Cardiac muscle cell (in vitro differentiated cells and primary cell): Measurements from ENCODE around the gene ELF2. TPM values are rescaled to one million over a fixed set of nuclear protein-coding genes. Genes with fewer than 3 reads are reported as not detected.

Experiments used
- DNase-seq, 2 donors: peaks; one replicate each; pipeline versions ENCODE4 v3.0.0 to v3.0.0-alpha.2; 2010 to 2017; ENCODE audit warnings: low read depth in 1 of 2, low spot score in 1 of 2
- H3K27ac ChIP-seq: fragments of 200-600 bp; sonication (generic); 2 replicates; pipeline ENCODE4 v1.5.1; 2016
- H3K27me3 ChIP-seq: fragments of 200-600 bp; sonication (generic); 2 replicates; pipeline ENCODE4 v1.6.0; 2016; ENCODE audit warnings: control low read depth
- H3K36me3 ChIP-seq: fragments of 200-600 bp; sonication (generic); 2 replicates; pipeline ENCODE4 v1.5.1; 2016; ENCODE audit warnings: control low read depth
- H3K4me1 ChIP-seq: fragments of 200-600 bp; sonication (generic); 2 replicates; pipeline ENCODE4 v1.8.1; 2017; ENCODE audit warnings: low read depth, mild to moderate bottlenecking, mixed run types
- H3K4me3 ChIP-seq: fragments of 200-600 bp; sonication (generic); 2 replicates; pipeline ENCODE4 v1.5.1; 2016; ENCODE audit warnings: mild to moderate bottlenecking
- H3K9me3 ChIP-seq: fragments of 200-600 bp; sonication (generic); 2 replicates; pipeline ENCODE4 v1.5.1; 2017; ENCODE audit warnings: low read depth, mild to moderate bottlenecking, control low read depth
- CTCF ChIP-seq: IDR thresholded peaks from 2 replicates; pipeline ENCODE4 v1.5.1; 2012; ENCODE audit warnings: low read depth, mild to moderate bottlenecking, low read length
- polyA plus RNA-seq: library from polyadenylated mRNA; unstranded; fragments of >200 nt; fragmentation: Nextera tagmentation; extraction: Ambion mirVana; gene quantifications from 2 replicates; pipeline ENCODE4 v1.2.1, GENCODE V29; 2016
- total RNA-seq: library from RNA; depleted of rRNA; stranded (reverse); fragments of >200 nt; gene quantifications from 2 replicates; pipeline ENCODE4 v1.2.3, GENCODE V29; 2016

ELF2 gene
- total and polyA plus RNA-seq, 2 experiments from 2014 or later = 45.7 to 57.5 TPM

- Histone ChIP-seq H3K4me3 (no peak overlapping the region), H3K36me3 (peaks cover 14% of the 10 kb centered on the region), H3K9me3 (no peaks in the 10 kb centered on the region), H3K27me3 (no peaks in the 10 kb centered on the region), H3K27ac (peak overlapping the region; percentile 76), H3K4me1 (peaks cover 26% of the 10 kb centered on the region)
- TF ChIP-seq CTCF = no peak
- DNase-seq = peak; percentile 37 to 59
Measured at GRCh38 chr4:139054791-139055505, 122.1 kb downstream of the ELF2 start.

- Histone ChIP-seq H3K36me3 (peaks cover 4% of the 10 kb centered on the region), H3K9me3 (no peaks in the 10 kb centered on the region), H3K4me3 (no peak overlapping the region)
Measured at GRCh38 chr4:139053909-139054308, 123.1 kb downstream of the ELF2 start.

GRCh38 chr4:139050446-139050845 lies 126.6 kb downstream of the ELF2 start:
- H3K4me1 ChIP-seq = peaks cover 17% of the 10 kb centered on the region
- no peak overlapping the region for H3K4me3 ChIP-seq
- no peaks in the 10 kb centered on the region for H3K9me3 ChIP-seq
- H3K36me3 ChIP-seq = peaks cover 6% of the 10 kb centered on the region
- TF ChIP-seq CTCF = no peak
- H3K27me3 ChIP-seq = no peaks in the 10 kb centered on the region
- peak overlapping the region; percentile 59 for H3K27ac ChIP-seq
- DNase-seq = peak in 1 of 2 donors; percentile 52

More at GRCh38 chr4:139053909-139054308, 123.1 kb downstream of the ELF2 start:
- no peaks in the 10 kb centered on the region for H3K27me3 ChIP-seq
- H3K27ac ChIP-seq = peak overlapping the region; percentile 76
- peaks cover 26% of the 10 kb centered on the region for H3K4me1 ChIP-seq
- no peak for DNase-seq
- TF ChIP-seq CTCF = no peak

- H3K36me3 ChIP-seq = peaks cover 6% of the 10 kb centered on the region
Measured at GRCh38 chr4:139048026-139048425, 129.0 kb downstream of the ELF2 start.

GRCh38 chr4:139044291-139044690 lies 132.7 kb downstream of the ELF2 start:
- TF ChIP-seq CTCF = no peak
- H3K36me3 ChIP-seq = peaks cover 6% of the 10 kb centered on the region
- DNase-seq = peak in 1 of 2 donors; percentile 37
- no peaks in the 10 kb centered on the region for H3K4me1 ChIP-seq
- H3K27me3 ChIP-seq = no peaks in the 10 kb centered on the region
- H3K4me3 ChIP-seq = no peak overlapping the region
- H3K9me3 ChIP-seq = no peaks in the 10 kb centered on the region
- H3K27ac ChIP-seq = peak overlapping the region; percentile 36

More at GRCh38 chr4:139048026-139048425, 129.0 kb downstream of the ELF2 start:
- Histone ChIP-seq H3K4me3 (no peak overlapping the region), H3K27me3 (no peaks in the 10 kb centered on the region), H3K9me3 (no peaks in the 10 kb centered on the region), H3K4me1 (no peaks in the 10 kb centered on the region), H3K27ac (no peak overlapping the region)
- no peak for DNase-seq
- TF ChIP-seq CTCF = no peak
